ENCODE results near the gene RAD51B.

DNA sequence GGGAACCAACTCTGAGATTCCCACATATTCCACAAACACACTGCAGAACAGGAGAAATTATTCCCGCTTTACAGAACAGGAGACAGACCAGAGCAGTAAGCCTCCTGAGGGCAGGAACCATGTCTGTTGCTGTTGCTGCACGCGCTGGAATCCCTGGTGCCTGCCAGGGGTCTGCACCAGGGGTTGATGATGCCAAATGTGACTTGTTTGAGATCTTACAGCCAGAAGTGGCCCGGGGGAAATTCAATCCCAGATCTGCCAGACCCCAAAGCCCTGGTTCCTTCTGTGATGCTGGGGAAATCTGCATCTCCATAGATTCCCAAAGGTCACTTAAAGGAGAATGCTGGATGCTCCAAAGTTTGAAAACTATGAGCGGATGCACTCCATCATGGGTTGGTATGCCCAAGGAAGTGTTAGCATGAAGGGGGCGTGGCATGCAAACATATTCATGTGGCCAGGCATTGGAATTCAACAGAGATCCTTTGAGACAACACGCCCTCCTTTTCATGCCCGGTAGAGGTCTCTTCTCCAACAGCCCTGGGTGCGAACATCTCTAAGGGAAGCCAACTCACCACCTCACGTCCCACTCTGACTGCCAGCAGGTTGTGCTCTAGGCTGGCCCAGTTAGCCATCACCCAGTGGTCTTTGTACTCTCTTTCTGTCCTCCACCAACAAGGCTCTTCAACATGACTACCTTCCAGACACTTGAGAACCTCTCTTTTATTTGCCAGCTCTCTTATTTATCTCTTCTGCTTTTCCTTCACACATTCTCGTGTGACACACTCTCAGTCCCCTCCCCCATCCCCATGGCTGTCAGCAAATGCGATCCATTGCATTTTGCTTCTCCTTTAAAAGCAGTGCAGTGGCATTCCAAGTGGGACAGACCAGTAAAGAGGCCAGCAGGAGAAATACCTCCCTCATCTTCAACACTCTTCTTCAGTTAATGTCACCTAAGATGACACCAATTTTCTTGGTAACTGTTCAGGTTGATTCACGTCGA lies 841.9 kb downstream of the RAD51B start:
- TF ChIP-seq, protein P1, sequence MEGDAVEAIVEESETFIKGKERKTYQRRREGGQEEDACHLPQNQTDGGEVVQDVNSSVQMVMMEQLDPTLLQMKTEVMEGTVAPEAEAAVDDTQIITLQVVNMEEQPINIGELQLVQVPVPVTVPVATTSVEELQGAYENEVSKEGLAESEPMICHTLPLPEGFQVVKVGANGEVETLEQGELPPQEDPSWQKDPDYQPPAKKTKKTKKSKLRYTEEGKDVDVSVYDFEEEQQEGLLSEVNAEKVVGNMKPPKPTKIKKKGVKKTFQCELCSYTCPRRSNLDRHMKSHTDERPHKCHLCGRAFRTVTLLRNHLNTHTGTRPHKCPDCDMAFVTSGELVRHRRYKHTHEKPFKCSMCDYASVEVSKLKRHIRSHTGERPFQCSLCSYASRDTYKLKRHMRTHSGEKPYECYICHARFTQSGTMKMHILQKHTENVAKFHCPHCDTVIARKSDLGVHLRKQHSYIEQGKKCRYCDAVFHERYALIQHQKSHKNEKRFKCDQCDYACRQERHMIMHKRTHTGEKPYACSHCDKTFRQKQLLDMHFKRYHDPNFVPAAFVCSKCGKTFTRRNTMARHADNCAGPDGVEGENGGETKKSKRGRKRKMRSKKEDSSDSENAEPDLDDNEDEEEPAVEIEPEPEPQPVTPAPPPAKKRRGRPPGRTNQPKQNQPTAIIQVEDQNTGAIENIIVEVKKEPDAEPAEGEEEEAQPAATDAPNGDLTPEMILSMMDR (IDR thresholded peaks at IDR 0.05): no peak
- no peak for TF ChIP-seq POLR2A (IDR thresholded peaks at IDR 0.05)

All from thyroid gland (tissue), 4 donors.